ENCODE data around the gene CDCP2. TPM values are rescaled to one million over a fixed set of nuclear protein-coding genes. Genes with fewer than 3 reads are reported as not detected.

CDCP2 gene
- total and polyA plus RNA-seq, 12 donors, result 0.03 to 0.11 TPM; not detected in 10

DNA sequence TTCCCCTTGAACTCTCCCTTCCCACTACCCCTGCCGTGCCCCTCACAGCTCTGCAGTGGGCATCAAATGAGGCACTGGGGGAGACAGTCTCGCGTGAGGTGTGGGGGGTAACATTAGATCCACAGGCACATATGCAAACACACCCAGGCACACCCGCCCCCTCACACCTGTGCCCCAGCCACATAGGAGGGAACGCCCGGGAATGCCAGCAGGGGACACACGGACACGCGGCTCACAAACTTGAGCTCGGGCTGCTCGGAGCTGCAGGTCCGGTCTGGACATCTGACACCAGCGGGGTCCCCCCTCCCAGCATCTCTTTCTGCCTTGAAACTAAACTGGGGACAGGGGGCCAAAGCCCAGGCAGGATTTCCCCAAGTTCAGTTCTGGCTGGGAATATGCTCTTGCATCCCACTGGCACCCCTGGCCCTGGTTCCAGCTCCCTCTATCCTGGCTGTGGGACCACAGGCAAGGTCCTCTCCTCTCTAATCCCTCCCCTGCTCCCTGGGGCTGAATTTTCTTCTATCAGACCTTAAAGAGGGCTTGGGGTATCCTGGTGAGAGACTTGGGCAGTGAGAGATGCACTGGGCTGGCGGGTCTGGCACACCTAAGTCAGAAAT, 30.6 kb downstream of the CDCP2 start:
- Histone ChIP-seq H3K27ac (no peak overlapping the region), H3K4me1 (peaks cover 0 to 15% (median 10%) of the 10 kb centered on the region in 9 donors), H3K4me3 (peak overlapping the region in 6 of 10 donors; percentile 12 to 41 (median 38)), H3K9me3 (no peaks in the 10 kb centered on the region), H3K27me3 (peaks cover 0 to 13% (median 0%) of the 10 kb centered on the region in 7 donors), H3K36me3 (no peaks in the 10 kb centered on the region)
- no peak for DNase-seq
- TF ChIP-seq, protein P1, sequence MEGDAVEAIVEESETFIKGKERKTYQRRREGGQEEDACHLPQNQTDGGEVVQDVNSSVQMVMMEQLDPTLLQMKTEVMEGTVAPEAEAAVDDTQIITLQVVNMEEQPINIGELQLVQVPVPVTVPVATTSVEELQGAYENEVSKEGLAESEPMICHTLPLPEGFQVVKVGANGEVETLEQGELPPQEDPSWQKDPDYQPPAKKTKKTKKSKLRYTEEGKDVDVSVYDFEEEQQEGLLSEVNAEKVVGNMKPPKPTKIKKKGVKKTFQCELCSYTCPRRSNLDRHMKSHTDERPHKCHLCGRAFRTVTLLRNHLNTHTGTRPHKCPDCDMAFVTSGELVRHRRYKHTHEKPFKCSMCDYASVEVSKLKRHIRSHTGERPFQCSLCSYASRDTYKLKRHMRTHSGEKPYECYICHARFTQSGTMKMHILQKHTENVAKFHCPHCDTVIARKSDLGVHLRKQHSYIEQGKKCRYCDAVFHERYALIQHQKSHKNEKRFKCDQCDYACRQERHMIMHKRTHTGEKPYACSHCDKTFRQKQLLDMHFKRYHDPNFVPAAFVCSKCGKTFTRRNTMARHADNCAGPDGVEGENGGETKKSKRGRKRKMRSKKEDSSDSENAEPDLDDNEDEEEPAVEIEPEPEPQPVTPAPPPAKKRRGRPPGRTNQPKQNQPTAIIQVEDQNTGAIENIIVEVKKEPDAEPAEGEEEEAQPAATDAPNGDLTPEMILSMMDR (IDR thresholded peaks at IDR 0.05), result no peak
- no peak for ATAC-seq
- intact Hi-C loops (cut with DNase I), result loop anchor here in 9 of 10 donors (2.0 to 10.0 kb wide), 8 partner anchors 193 to 370 kb away; partner anchors contain the start of gene SSBP3 (in 7 of the 9)
- WGBS, 2 donors, result 33 to 38% methylated on average over 14 of the region's 14 CpGs

GRCh38 chr1:54121482-54122134, 31.2 kb downstream of the CDCP2 start:
- peak overlapping the region in 8 of 10 donors; percentile 1 to 41 (median 34) for H3K4me3 ChIP-seq
- DNase-seq (peak; percentile 79 to 83), ATAC-seq (peak; percentile 85 to 94 (median 90))
- H3K36me3 ChIP-seq, result no peaks in the 10 kb centered on the region
- H3K9me3 ChIP-seq, result no peaks in the 10 kb centered on the region
- peaks cover 0 to 13% (median 0%) of the 10 kb centered on the region in 7 donors for H3K27me3 ChIP-seq
- H3K4me1 ChIP-seq, result peaks cover 0 to 15% (median 10%) of the 10 kb centered on the region in 9 donors
- intact Hi-C loops (cut with DNase I), result loop anchor here (1.0 to 10.0 kb wide), 10 partner anchors 193 to 371 kb away; partner anchors contain the start of gene SSBP3 (in 7 of the 10)
- H3K27ac ChIP-seq, result no peak overlapping the region
- TF ChIP-seq, protein P1 (IDR thresholded peaks at IDR 0.05), result peak; percentile 66 to 89 (median 82)
- WGBS, 2 donors, result 4 to 5% methylated on average over 32 to 36 of the region's 36 CpGs

DNA sequence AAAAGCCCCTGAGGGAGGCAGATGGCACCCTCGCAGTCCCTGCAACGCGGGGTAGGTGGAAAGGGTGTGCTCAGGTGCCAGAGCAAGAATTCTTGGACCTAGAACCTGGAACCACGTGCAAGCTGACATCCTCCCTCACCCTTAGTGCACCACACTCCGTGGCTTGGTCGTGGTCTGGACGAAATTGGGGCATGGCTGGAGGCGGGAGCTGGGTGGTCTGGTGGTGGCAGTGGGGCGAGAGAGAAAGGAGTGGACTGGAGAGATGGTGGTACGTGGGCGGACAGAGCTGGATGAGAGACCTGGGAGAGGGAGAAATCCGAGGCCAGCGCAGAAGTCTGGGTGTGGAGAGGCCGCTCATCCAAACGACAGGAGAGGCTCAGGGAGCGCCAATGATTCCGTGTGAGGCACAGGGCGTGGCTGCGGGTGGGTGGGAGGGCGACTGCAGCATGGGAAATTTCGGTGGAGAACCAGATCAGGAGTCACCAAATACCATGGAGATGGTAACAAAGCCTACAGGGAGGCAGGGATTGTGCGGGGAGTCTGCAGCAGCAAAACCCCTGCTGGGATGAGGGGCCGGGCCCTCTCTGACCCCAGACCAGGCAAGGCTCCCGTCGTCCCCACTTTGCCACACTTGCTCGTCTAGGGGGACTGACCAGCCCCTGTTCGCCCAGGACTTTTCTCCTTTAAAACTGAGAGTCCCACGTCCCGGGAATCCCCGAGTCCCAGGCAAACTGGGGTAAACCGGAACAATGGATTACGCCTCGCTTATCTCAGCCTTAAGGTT, 31.9 kb downstream of the CDCP2 start:
- 65 to 70% methylated on average over 33 of the region's 33 CpGs for WGBS, 2 donors
- H3K4me3 ChIP-seq, result peak overlapping the region in 8 of 10 donors; percentile 1 to 41 (median 34)

More for the DNA sequence above, 31.9 kb downstream of the CDCP2 start:
- peaks cover 0 to 13% (median 0%) of the 10 kb centered on the region in 7 donors for H3K27me3 ChIP-seq
- H3K36me3 ChIP-seq, result no peaks in the 10 kb centered on the region
- intact Hi-C loops (cut with DNase I), result loop anchor here (1.0 to 10.0 kb wide), 9 partner anchors 194 to 371 kb away; partner anchors contain the start of gene SSBP3 (in 7 of the 10)
- H3K4me1 ChIP-seq, result peaks cover 0 to 15% (median 10%) of the 10 kb centered on the region in 9 donors
- no peaks in the 10 kb centered on the region for H3K9me3 ChIP-seq
- TF ChIP-seq, protein P1 (IDR thresholded peaks at IDR 0.05), result no peak
- no peak for ATAC-seq
- no peak overlapping the region for H3K27ac ChIP-seq
- no peak for DNase-seq
